GM18909 (cell line): ENCODE measurements around the gene CACNA1H.
"Not testable (repeated sequence)": the region's sequence is repeated elsewhere in the genome, so short reads cannot be mapped to it uniquely, and the experiment has no call there.

ENCODE experiments used
- ATAC-seq: cut with Tn5 transposase; IDR thresholded peaks from one replicate; pipeline ENCODE4 v1.9.1; 2021; ENCODE audit warnings: mild to moderate bottlenecking; ENCODE audit not compliant: unreplicated experiment, poor library complexity

Gene CACNA1H

DNA sequence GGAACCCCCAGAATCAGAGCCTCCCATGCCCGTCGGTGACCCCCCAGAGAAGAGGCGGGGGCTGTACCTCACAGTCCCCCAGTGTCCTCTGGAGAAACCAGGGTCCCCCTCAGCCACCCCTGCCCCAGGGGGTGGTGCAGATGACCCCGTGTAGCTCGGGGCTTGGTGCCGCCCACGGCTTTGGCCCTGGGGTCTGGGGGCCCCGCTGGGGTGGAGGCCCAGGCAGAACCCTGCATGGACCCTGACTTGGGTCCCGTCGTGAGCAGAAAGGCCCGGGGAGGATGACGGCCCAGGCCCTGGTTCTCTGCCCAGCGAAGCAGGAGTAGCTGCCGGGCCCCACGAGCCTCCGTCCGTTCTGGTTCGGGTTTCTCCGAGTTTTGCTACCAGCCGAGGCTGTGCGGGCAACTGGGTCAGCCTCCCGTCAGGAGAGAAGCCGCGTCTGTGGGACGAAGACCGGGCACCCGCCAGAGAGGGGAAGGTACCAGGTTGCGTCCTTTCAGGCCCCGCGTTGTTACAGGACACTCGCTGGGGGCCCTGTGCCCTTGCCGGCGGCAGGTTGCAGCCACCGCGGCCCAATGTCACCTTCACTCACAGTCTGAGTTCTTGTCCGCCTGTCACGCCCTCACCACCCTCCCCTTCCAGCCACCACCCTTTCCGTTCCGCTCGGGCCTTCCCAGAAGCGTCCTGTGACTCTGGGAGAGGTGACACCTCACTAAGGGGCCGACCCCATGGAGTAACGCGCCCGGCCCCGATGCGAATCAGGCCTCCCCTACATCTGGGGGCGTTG lies 68.1 kb downstream of the CACNA1H start:
- ATAC-seq = no peak

DNA sequence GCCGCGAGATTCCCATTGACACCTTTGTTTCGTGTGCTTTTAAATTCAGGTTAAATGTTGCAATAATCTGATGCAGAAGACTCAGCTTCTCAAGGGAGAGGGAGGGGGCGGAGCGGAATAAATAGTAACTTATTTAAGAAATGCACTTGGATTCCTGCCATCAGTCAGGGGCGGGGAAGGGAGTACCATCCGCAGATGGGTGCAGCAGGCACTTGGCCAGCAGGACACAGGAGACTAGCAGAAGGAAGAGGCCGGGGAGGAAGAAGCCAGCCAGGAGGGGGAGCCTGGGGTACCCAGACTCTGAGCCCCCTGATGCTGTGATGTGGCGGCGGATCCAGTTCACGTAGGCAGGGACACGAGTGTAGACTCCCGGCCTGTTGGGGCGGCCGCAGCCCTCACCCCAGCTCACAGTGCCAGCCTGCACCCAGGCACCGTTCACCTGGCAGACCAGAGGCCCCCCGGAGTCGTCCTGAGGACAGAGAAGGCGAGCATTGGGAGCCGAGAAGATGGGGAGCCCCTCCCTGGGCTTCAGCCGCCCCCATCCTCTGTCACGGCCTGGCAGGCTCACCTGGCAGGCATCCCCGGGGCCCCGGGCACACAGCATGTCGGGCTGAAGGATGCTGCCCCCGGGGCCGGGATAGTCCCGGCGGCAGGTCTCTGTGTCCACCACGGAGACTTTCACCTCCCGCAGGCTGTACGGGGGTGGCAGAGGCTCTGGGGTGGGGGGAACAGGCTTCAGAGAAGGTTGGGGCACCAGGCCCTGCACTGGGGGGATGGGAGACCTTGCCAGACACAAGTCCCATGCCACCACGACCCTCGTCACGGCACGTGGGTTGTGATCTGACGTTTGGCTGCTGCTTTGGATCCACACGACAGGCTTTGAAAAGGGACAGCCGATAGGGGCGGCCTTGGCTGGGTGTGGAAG lies 69.0 kb downstream of the CACNA1H start:
- ATAC-seq = no peak

DNA sequence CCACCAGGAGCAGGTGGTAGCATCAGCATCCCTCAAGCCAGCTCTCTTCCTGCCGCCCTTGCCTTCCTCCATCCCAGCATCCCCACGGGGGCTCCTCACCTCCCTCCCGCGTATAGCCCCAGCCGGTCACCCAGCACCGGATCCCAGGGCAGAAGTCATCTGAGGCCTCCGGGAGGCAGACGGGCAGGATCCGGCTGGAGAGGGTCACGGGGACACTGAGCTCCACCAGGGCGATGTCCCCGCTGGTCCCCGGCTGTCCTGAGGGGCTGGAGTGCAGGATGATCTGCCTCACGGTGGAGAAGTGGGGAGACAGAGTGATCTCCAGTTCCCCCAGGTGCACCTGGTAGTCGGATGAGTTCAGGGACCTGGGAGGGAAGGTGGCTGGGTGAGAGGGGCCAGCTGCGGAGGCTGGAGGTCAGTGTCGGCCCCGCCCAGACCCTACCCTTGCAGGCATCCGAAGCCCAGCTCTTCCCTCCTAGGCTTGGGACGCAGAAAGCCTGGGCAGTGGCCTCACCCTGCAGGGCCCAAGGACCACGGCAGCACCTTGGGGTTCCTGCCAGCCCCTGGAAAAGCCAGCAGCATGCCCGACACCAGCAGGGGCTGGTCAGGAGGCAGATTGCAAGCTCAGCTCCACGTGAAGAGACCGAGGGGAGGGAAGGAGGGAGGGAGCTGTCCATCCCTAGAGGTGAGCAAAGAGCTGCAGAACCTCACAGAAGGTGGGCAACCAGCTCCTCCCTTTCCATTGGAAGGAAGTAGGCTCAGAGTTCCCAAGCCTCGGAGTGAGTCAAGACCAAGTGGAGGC lies 69.8 kb downstream of the CACNA1H start:
- ATAC-seq = no peak

DNA sequence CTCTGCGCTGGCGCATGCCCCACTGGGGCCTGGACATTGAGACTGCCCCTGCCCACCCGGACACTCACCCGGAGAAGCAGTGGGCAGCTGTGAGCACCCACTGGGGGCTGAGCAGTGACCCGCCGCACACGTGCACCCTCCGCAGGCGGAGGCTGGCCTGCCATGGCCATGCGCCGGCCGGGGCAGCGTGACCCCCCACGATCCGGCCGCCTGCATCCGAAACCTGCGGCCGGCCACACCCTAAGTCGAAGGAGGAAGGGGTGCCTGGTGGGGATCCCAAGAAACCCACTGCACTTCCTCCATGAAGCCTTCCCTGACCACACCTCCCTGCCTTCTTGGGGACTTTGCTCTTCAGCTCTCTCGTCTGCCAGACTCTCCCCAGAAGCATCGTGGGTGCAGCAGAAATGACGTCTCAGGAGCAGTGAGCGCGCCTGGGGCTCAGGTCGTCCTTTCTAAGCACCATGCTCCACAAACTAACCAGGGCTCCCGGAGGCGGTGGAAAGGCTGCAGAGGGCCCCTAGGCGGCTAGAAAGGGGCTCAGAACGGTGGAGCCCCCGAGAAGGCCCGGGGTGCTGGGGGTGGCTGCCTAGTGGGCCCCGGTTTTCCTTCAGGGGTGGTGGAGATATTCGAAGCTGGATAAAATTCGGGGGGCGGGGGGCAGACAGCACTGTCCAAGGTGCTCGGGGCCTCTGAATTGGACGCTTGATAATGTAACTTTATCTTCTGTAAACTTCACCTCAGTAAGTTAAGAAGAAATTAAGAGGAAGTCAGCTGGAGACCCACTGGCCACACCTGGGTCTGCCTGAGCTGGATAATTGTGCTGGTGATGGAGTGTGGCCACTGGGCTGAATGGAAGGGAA lies 70.7 kb downstream of the CACNA1H start:
- ATAC-seq = no peak

DNA sequence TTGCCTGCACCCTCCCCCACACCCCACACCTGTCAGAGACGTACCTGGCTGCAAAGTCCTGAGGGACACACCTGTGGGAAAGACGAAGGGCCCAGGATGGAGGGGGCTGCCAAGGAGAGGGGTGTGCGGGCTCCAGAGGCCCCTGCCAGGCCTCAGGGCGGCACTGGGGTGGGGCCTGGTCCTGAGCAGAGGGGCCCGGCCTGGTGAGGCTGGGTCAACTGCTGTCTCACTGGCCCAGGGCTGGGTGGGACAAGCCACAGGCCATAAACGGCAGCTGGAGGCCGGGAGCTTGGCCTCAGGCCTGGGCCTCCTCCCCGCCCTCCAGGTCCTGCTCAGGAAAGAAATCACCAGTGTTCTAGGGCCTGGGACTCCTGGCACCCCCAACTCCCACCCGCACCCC lies 71.7 kb downstream of the CACNA1H start:
- no peak for ATAC-seq

DNA sequence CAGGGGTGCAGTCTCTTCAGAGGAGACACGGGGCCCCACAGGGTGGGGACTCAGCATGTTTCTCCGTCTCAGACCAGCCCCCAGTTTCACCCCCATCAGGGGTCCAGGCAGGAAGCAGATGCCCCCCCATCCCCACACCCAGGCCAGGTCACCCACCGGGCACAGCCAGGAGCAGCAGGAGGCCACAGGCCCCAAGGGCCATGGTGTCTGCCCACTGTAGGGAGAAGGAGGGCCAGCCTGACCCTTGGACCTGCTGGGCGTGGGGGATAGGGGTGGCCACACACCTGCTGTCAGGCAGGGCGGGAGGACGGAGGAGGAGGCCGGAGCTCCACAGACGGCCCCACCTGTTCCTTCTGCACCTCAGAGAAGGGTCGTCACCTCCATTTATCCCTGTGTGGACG lies 72.1 kb downstream of the CACNA1H start, which contains the start of gene TPSG1:
Gene TPSG1 (minus strand): TSS at position 218 of the 401 bp plus-strand sequence. CDS start 16 bp downstream, at position 202.
- no peak for ATAC-seq

DNA sequence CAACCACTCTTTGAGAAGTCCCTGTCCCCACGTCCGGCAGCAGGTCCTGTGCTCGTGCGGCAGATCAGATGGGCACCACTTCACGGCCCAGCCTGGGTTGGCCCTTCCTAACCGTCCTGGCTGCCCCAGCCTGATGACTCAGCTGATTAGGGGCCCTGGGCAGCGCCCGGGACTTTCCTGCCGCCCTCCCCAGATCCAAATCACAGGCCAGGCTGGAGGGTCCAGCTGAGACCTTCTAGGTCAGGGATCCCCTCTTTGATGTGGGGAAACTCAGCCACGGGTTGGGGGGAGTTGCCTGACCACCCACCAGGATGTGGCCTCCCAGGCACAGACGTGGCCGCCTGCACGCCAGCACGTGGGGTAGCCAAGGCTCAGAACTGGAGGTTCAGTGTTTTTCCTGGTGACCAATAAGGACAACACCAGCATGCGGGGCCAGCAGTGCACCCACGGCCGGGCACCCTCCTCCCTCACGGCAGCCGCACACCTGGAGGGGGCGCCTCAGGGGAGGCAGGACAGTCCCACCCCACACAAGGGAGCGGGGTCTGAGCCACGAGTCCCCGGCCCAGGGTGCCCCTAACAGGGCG lies 72.9 kb downstream of the CACNA1H start:
- ATAC-seq = not testable (repeated sequence)

DNA sequence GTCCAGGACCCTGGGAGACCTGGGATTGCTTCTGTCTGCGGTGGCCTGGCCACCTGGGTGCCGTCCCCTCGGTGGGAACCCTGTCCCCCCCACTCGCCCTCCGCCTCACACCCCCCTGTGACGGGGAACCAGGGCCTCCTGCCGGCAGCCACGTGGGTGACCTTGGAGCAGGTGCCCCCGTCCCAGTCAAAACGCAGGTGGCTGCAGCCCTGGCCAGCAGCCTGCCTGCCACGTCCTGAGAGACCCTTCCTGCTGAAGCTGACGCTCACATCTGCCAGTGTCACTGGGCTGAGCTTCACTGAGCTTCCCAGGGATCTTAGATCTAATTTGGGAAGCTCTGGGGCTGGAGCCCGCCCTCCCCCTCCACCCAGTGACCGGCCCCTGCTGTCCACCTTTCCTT lies 73.8 kb downstream of the CACNA1H start:
- not testable (repeated sequence) for ATAC-seq

DNA sequence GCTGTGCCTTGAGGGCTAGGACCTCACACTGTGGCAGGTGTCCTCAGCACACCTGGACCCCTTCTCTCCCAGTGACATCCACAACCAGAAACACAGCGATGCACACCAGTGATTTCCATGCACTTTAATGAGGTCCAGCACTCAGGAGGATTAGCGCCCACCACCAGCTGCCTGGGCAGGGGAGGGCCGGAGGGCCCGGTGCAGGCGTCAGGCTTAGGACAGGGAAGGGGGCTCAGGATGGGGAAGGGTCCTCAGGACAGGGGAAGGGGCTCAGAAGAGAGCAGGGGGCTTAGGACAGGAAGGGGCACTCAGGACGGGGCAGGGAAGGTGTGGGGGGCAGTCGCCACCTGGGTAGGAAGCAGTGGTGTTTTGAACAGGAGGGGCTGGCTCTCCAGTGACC lies 75.3 kb downstream of the CACNA1H start:
- ATAC-seq = not testable (repeated sequence)

DNA sequence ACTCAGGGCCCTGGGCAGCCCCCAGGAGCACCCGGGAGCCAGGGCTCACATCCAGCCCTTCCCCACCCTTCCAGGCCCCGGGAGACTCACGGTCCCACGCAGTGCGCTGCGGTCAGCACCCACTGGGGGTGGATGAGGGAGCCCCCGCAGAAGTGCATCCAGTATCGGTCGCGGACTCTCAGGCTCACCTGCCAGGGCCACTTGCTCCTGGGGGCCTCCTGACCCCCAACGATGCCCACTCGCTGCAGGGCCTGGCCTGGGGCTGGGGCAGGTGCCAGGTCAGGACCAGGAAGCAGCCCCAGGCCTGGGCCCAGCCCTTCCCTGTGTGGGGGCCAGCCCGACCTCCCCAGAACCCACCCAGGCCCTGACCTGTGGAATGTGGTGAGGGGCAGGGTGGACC lies 76.6 kb downstream of the CACNA1H start:
- not testable (repeated sequence) for ATAC-seq

DNA sequence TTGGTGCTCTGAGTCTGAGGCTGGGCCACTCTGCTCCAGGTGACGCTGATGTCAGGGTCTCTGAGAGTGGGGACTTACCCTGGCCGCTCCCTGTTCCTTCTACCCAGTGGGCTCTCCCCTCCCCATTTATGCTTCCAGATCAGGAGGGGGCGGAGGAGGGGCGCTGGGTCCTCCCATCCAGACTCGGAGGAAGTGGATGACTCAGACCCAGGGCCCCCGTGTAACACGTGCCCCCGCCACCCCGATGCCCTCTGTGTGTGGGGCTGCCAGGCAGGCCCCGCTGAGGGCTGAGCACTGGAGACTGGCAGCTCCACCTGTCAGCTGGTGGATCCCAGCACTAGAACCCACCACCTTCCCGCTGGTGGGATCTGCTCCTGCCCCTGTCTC lies 77.2 kb downstream of the CACNA1H start, which contains the start of gene TPSB2:
Gene TPSB2 (minus strand): TSS at position 101 of the 387 bp plus-strand sequence. CDS start 233 bp downstream, outside the sequence.
- not testable (repeated sequence) for ATAC-seq

DNA sequence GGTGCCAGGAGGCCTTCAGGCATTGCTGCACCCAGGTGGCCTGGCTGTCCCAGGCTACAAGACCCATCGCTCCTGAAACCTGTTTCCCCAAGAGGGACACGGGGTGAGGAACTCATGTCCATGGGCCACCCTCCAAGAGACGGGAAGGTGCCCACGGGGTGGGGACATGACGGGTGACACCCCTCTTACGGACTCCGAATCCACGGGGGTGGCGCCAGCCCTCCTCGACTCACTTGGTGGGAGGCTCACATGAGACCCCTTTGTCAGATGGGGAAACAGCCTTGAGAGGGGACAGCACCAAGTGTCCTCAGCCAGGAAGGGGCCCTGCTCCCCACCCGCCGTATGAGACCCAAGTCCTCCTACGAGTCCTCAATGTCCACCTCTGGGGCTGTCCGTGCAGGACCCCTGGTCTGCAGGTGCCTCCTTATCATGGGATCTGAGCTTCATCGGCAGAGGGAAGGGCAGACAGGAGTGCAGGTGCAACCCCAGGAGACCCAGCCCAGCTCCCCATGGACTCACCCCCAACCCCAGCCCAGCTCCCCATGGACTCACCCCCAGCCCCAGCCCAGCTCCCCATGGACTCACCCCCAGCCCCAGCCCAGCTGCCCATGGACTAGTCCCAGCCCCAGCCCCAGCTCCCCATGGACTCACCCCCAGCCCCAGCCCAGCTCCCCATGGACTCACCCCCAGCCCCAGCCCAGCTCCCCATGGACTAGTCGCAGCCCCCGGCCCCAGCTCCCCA lies 77.7 kb downstream of the CACNA1H start:
- not testable (repeated sequence) for ATAC-seq

DNA sequence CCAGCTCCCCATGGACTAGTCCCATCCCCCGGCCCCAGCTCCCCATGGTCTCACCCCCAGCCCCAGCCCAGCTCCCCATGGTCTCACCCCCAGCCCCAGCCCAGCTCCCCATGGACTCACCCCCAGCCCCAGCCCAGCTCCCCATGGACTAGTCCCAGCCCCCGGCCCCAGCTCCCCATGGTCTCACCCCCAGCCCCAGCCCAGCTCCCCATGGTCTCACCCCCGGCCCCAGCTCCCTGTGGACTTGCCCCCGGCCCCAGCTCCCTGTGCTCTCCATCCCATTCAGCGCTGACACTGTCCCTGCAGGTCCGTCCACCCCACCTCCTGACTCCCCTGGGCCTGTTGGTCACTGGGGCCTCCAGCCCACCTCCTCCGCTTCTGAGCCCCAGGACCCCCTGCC lies 78.4 kb downstream of the CACNA1H start:
- ATAC-seq = not testable (repeated sequence)

DNA sequence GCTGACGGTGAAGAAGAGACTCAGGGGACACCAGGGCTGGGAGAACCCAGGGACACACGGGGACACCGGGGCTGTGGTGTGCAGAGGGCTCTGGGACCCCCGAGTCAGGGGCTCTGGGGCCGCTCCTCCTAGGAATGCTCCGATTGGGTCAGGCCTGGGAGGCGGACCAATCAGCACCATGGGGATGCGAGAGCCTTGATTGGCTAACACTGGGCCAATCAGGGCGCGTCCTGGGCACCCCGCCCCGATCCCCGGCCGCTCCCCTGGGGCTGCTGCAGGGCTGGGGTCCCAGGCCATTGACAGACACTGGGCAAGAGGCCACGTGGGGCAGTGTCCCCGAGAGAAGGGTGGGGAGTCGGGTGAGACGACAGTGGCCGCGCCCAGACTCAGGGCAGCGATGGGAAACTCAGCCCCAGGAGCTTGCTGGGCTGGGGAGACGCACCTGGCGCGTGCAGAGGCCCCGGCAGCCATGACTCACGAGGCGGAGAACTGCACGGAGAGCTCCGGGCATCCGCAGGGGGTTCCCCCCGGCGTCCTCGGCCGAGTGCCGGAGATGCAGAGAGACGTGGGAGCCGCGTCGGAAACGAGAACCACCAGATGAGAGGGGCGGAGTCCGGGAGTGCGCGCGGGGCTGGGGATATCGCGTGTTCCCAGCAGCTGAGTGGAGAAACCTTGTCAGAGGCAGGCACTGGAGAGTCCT lies 79.3 kb downstream of the CACNA1H start:
- ATAC-seq = not testable (repeated sequence)

DNA sequence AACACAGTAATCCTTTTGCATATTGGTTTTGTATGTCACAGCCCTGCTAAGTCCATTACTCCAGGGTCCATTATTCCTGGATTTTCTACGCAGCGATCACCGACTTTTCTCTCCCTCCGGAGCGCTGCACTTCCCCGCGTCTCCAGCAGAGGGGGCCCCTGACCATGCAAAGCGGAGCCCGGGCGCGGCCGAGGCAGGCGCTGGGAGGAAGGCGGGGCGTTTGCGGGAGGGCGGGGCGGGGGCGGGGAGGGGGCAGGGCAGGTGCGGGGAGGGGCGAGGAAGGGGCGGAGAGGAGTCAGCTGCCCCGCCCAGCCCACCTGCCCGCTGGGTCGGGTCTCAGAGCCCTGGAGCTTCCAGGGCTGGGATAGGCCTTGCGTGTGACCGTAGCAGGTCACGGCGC lies 83.8 kb downstream of the CACNA1H start:
- ATAC-seq = not testable (repeated sequence)

DNA sequence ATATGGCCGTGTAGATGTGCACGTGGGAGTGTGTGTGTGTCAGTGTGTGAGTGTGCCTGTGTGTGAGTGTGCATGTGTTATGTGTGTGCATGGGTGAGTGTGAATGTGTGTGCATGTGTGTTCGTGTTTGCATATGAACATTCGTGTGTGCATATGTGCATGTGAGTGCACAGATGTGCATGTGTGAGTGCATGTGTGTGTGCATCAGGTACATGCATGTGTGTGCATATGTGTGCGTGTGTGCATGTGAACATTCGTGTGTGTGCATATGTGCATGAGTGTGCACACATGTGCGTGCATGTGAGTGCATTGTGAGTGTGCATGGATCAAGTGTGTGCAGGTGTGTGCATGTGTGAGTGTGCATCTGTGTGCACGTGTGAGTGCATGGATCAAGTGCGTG lies 85.1 kb downstream of the CACNA1H start:
- ATAC-seq = no peak

DNA sequence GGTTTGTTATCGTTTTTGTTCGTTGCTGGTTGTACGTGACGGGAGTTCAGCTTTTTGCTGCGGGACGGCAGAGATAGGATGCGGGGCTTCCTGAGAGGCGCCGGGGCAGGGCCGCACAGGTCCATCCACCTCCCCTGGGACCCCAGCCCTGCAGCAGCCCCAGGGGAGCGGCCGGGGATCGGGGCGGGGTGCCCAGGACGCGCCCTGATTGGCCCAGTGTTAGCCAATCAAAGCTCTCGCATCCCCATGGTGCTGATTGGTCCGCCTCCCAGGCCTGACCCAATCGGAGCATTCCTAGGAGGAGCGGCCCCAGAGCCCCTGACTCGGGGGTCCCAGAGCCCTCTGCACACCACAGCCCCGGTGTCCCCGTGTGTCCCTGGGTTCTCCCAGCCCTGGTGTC lies 86.0 kb downstream of the CACNA1H start:
- ATAC-seq = not testable (repeated sequence)

DNA sequence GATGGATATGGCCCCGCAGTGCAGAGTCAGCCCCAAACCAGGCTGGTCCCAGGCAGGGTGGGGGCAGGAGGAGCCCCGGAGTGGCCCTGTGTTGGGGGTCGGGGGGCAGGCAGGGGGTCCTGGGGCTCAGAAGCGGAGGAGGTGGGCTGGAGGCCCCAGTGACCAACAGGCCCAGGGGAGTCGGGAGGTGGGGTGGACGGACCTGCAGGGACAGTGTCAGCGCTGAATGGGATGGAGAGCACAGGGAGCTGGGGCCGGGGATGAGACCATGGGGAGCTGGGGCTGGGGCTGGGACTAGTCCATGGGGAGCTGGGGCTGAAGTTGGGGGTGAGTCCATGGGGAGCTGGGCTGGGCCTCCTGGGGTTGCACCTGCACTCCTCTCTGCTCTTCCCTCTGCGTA lies 86.7 kb downstream of the CACNA1H start:
- ATAC-seq = not testable (repeated sequence)
